ENCODE results near the gene RAB23.

RAB23 gene

DNA sequence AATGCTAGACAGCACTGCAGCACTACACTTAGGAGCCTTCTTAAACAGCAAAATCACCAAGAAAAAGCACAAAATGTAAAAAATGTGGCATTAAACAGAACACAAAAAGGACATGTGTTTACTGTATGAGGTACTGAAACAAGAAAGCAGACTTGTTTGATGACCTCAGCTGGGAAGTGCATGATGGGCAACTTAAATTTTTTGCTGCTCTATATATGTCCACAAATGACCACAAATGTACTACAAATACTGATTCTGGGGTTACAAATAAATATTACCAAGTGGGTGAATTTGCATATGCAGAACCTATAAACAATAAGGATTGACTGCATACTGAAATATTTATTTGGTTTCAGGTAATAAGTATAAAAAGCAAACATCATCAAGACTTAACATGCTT, 13.1 kb downstream of the RAB23 start:
- Histone ChIP-seq H3K27ac (ENCODE audit: low read depth, low read length) (no peak overlapping the region), H3K79me2 (ENCODE audit: control insufficient read depth, insufficient read depth, low read length, unreplicated experiment) (peaks cover 79% of the 10 kb centered on the region), H3K4me3 (ENCODE audit: low read depth, low read length) (no peak overlapping the region), H2AFZ (ENCODE audit: low read length, unreplicated experiment) (no peak overlapping the region), H3K4me1 (ENCODE audit: control insufficient read depth, insufficient read depth, low read length, unreplicated experiment) (peaks cover 22% of the 10 kb centered on the region), H3K36me3 (ENCODE audit: insufficient read depth, low read length) (peaks cover 3% of the 10 kb centered on the region; the same call in 1 of the 2 replicates), H3K27me3 (ENCODE audit: insufficient read depth, low read length) (no peaks in the 10 kb centered on the region)

DNA sequence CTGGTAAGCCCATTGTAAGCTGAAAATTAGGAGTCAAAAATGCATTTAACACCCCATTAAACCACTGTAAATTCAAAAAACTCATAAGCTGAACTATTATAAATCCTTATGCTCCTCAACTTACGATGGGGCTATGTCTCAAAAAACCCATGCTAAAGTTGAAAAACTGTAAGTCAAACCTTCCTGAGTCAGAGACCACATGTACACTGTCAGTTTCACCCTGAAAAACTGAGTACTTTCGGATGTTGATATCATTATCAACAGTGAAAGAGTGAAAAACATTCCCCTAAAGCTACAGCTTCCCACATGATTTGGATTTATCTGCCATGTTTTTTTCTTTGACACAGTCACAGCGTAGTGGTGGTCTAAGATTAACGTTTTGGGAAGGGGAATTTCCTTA, 14.2 kb downstream of the RAB23 start:
- Histone ChIP-seq H3K27me3 (ENCODE audit: insufficient read depth, low read length) (no peaks in the 10 kb centered on the region), H3K4me1 (ENCODE audit: control insufficient read depth, insufficient read depth, low read length, unreplicated experiment) (peaks cover 22% of the 10 kb centered on the region), H3K4me3 (ENCODE audit: low read depth, low read length) (no peak overlapping the region)

GRCh38 chr6:57207141-57207540, 15.0 kb downstream of the RAB23 start:
- Histone ChIP-seq H3K27ac (ENCODE audit: low read depth, low read length) (peak overlapping the region; percentile 21), H2AFZ (ENCODE audit: low read length, unreplicated experiment) (no peak overlapping the region), H3K36me3 (ENCODE audit: insufficient read depth, low read length) (peaks cover 6% of the 10 kb centered on the region; the same call in 1 of the 2 replicates), H3K4me1 (ENCODE audit: control insufficient read depth, insufficient read depth, low read length, unreplicated experiment) (peaks cover 22% of the 10 kb centered on the region), H3K79me2 (ENCODE audit: control insufficient read depth, insufficient read depth, low read length, unreplicated experiment) (peaks cover 75% of the 10 kb centered on the region), H3K27me3 (ENCODE audit: insufficient read depth, low read length) (no peaks in the 10 kb centered on the region), H3K4me3 (ENCODE audit: low read depth, low read length) (no peak overlapping the region)

More for the DNA sequence above, 14.2 kb downstream of the RAB23 start:
- Histone ChIP-seq H3K36me3 (ENCODE audit: insufficient read depth, low read length) (peaks cover 3% of the 10 kb centered on the region; the same call in 1 of the 2 replicates), H3K27ac (ENCODE audit: low read depth, low read length) (no peak overlapping the region; the same call in 1 of the 2 replicates), H3K79me2 (ENCODE audit: control insufficient read depth, insufficient read depth, low read length, unreplicated experiment) (peaks cover 76% of the 10 kb centered on the region), H2AFZ (ENCODE audit: low read length, unreplicated experiment) (no peak overlapping the region)

DNA sequence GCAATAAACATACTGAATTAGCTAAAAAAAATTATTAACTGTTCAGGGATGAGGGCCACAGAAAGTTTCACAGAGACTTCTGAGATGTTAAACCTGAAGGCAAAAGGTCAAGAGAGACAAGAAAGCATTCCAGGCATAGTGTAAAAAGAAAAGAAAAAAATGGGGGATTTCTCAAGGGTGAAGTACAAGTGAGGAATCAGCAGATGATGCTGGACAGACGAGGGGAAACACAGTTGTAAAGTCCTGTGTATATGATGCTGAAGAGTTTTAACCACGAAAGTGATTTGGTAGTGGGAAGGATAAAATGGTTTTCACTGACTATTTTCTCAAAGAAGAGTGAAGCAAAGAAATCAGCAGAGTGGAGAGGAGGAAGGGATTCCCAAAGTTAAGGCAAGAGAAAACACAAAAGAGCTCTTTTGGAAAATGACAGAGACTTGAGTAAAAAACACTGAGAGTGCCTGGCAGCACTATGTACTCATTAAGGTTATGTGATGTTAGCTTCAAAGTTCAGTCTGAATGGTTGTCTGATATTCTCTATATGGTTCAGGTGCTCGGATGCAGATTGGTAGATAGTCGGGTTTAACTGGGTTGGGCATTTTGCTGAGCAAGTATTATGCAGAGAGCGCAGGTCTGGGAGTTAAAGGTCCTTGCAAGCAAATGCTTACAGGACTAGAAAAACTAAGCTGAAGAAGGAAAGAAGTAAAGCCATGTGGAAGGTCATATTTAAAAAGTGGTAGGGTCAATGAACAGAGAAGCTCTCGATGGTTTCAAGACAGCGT, 16.4 kb downstream of the RAB23 start:
- peaks cover 22% of the 10 kb centered on the region for H3K4me1 ChIP-seq (ENCODE audit: control insufficient read depth, insufficient read depth, low read length, unreplicated experiment)

GRCh38 chr6:57201718-57202117, 20.4 kb downstream of the RAB23 start:
- H3K79me2 ChIP-seq (ENCODE audit: control insufficient read depth, insufficient read depth, low read length, unreplicated experiment), result peaks cover 39% of the 10 kb centered on the region
- H3K27ac ChIP-seq (ENCODE audit: low read depth, low read length), result no peak overlapping the region
- peaks cover 20% of the 10 kb centered on the region for H3K4me1 ChIP-seq (ENCODE audit: control insufficient read depth, insufficient read depth, low read length, unreplicated experiment)
- no peak overlapping the region for H2AFZ ChIP-seq (ENCODE audit: low read length, unreplicated experiment)
- H3K27me3 ChIP-seq (ENCODE audit: insufficient read depth, low read length), result no peaks in the 10 kb centered on the region
- 0 out of 2 replicates have a peak, but pooled peaks cover 8% of the 10 kb centered on the region for H3K36me3 ChIP-seq (ENCODE audit: insufficient read depth, low read length)
- no peak overlapping the region for H3K4me3 ChIP-seq (ENCODE audit: low read depth, low read length)

More for the DNA sequence above, 16.4 kb downstream of the RAB23 start:
- Histone ChIP-seq H2AFZ (ENCODE audit: low read length, unreplicated experiment) (no peak overlapping the region), H3K27ac (ENCODE audit: low read depth, low read length) (no peak overlapping the region), H3K36me3 (ENCODE audit: insufficient read depth, low read length) (peaks cover 7% of the 10 kb centered on the region; the same call in 1 of the 2 replicates), H3K4me3 (ENCODE audit: low read depth, low read length) (no peak overlapping the region), H3K27me3 (ENCODE audit: insufficient read depth, low read length) (no peaks in the 10 kb centered on the region), H3K79me2 (ENCODE audit: control insufficient read depth, insufficient read depth, low read length, unreplicated experiment) (peaks cover 70% of the 10 kb centered on the region)

GRCh38 chr6:57198926-57199636, 23.0 kb downstream of the RAB23 start:
- H2AFZ ChIP-seq (ENCODE audit: low read length, unreplicated experiment), result no peak overlapping the region
- peaks cover 30% of the 10 kb centered on the region for H3K79me2 ChIP-seq (ENCODE audit: control insufficient read depth, insufficient read depth, low read length, unreplicated experiment)
- H3K4me1 ChIP-seq (ENCODE audit: control insufficient read depth, insufficient read depth, low read length, unreplicated experiment), result peaks cover 11% of the 10 kb centered on the region
- no peaks in the 10 kb centered on the region for H3K27me3 ChIP-seq (ENCODE audit: insufficient read depth, low read length)
- H3K36me3 ChIP-seq (ENCODE audit: insufficient read depth, low read length), result 0 out of 2 replicates have a peak, but pooled peaks cover 8% of the 10 kb centered on the region
- no peak overlapping the region for H3K27ac ChIP-seq (ENCODE audit: low read depth, low read length)
- no peak overlapping the region for H3K4me3 ChIP-seq (ENCODE audit: low read depth, low read length)

DNA sequence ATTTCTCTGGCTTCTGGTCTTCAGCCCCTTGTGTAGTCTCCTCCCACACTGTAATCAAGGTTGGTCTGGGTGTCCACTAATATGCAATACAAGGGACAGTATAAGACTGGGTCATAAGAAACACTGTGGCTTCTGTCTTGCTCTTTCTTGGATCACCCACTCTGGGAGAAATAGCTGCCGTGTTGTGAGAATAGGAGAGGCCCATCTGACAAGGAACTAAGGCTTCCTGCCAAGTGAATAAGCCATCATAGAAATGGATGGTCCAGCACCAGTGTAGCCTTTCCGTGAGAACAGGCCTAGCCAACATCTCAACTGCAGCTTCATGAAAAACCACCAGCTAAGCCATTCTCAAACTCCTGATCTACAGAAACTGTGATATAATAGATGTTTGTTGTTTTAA, 26.6 kb downstream of the RAB23 start:
- no peak overlapping the region for H3K4me3 ChIP-seq (ENCODE audit: low read depth, low read length)
- H3K79me2 ChIP-seq (ENCODE audit: control insufficient read depth, insufficient read depth, low read length, unreplicated experiment), result peaks cover 7% of the 10 kb centered on the region
- peaks cover 11% of the 10 kb centered on the region for H3K4me1 ChIP-seq (ENCODE audit: control insufficient read depth, insufficient read depth, low read length, unreplicated experiment)
- no peak overlapping the region for H2AFZ ChIP-seq (ENCODE audit: low read length, unreplicated experiment)
- H3K36me3 ChIP-seq (ENCODE audit: insufficient read depth, low read length), result peaks cover 8% of the 10 kb centered on the region; the same call in 1 of the 2 replicates
- H3K27ac ChIP-seq (ENCODE audit: low read depth, low read length), result no peak overlapping the region
- no peaks in the 10 kb centered on the region for H3K27me3 ChIP-seq (ENCODE audit: insufficient read depth, low read length)

- H3K79me2 ChIP-seq (ENCODE audit: control insufficient read depth, insufficient read depth, low read length, unreplicated experiment), result peaks cover 7% of the 10 kb centered on the region
- peaks cover 6% of the 10 kb centered on the region; the same call in 1 of the 2 replicates for H3K36me3 ChIP-seq (ENCODE audit: insufficient read depth, low read length)
- H3K4me1 ChIP-seq (ENCODE audit: control insufficient read depth, insufficient read depth, low read length, unreplicated experiment), result peaks cover 6% of the 10 kb centered on the region
- no peak overlapping the region for H3K27ac ChIP-seq (ENCODE audit: low read depth, low read length)
- H3K4me3 ChIP-seq (ENCODE audit: low read depth, low read length), result no peak overlapping the region
- no peaks in the 10 kb centered on the region for H3K27me3 ChIP-seq (ENCODE audit: insufficient read depth, low read length)
- H2AFZ ChIP-seq (ENCODE audit: low read length, unreplicated experiment), result no peak overlapping the region
These were observed 28.9 kb downstream of the RAB23 start for GRCh38 chr6:57193177-57193576.

GRCh38 chr6:57190140-57190539, 32.0 kb downstream of the RAB23 start:
- Histone ChIP-seq H3K4me1 (ENCODE audit: control insufficient read depth, insufficient read depth, low read length, unreplicated experiment) (peaks cover 6% of the 10 kb centered on the region), H3K27me3 (ENCODE audit: insufficient read depth, low read length) (no peaks in the 10 kb centered on the region), H2AFZ (ENCODE audit: low read length, unreplicated experiment) (no peak overlapping the region), H3K27ac (ENCODE audit: low read depth, low read length) (no peak overlapping the region), H3K36me3 (ENCODE audit: insufficient read depth, low read length) (peaks cover 20% of the 10 kb centered on the region), H3K79me2 (ENCODE audit: control insufficient read depth, insufficient read depth, low read length, unreplicated experiment) (peaks cover 10% of the 10 kb centered on the region), H3K4me3 (ENCODE audit: low read depth, low read length) (no peak overlapping the region)

DNA sequence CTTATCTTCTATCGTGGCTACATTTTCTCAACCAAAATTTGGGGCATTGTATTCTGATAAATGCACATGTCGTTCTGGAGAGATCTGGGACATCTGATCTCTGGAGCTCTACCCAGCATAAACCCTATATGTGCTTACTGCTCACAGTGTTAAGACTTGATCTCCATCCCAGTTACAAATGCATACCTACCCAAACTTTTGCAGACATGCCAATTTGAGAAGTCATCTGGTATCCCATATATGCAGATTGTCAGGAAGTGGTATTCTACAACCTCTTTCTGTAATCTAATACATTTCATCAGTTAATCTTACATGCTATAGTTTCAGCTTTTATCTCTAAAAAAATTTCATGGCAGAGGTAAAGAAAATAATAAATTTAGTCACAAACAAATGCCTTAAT, 38.8 kb downstream of the RAB23 start:
- H3K4me3 ChIP-seq (ENCODE audit: low read depth, low read length), result no peak overlapping the region
- peaks cover 40% of the 10 kb centered on the region for H3K79me2 ChIP-seq (ENCODE audit: control insufficient read depth, insufficient read depth, low read length, unreplicated experiment)
- peaks cover 23% of the 10 kb centered on the region for H3K36me3 ChIP-seq (ENCODE audit: insufficient read depth, low read length)
- no peak overlapping the region for H3K27ac ChIP-seq (ENCODE audit: low read depth, low read length)
- H3K4me1 ChIP-seq (ENCODE audit: control insufficient read depth, insufficient read depth, low read length, unreplicated experiment), result peaks cover 10% of the 10 kb centered on the region
- no peak overlapping the region for H2AFZ ChIP-seq (ENCODE audit: low read length, unreplicated experiment)
- H3K27me3 ChIP-seq (ENCODE audit: insufficient read depth, low read length), result no peaks in the 10 kb centered on the region

All from ACC112 (cell line).